ENCODE results near the gene AHCTF1.

The AHCTF1 gene

DNA sequence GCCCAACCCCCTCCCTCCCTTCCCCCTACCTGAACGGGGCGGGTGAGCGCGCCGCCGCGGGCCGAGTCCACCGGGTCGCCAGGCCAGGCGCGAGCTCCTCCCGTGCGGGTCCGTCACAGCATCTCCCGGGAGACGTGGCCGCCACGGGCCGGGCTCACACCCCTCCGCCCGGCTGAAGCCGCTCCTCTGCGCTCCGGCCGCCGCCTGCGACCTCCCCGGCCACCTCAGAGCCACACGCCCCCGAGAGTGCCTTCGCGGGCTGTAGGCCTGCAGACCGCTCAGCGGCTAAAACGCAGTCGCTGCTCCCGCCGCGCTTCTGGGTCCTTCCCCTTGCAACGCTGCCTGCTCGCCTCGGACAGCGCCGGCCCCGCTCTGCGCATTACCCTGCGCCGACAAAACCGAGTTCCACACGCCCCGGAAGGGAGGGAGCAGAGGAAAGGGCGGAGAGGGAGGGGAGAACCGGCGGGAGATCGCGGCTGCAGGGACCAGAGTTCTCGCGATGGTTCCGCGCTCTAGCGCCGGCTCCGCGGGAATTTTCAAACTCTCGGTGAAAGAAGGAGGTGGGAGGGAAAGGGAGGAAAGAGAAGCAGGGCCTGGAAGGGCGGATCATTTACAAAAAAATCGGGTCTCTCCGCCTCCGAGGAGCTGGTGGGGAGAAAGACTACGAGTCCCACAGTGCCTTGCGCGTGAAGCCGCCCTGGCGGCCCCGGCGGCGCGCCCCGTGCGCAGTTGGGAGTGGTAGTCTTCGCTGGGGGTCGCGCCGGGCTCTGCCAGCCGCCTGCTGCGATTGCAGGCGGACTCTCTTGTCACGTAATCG, at the start of gene AHCTF1:
Gene AHCTF1, minus strand, starts transcription at position 400 of the 817 bp plus-strand sequence. CDS start 13,578 bp downstream, outside the sequence.
- Histone ChIP-seq H3K4me1 (peaks cover 23% of the 10 kb centered on the region), H3K4me2 (peak within 1 kb of the TSS; percentile 90), H3K27ac (peak within 1 kb of the TSS; percentile 95)

GRCh38 chr1:246978785-246979184, 47.0 kb upstream of the AHCTF1 start:
- H3K9me3 ChIP-seq, result peaks cover 100% of the 10 kb centered on the region
- H4K20me1 ChIP-seq, result no peaks in the 10 kb centered on the region
- no peak for TF ChIP-seq Cebpa-rat (IDR thresholded peaks at IDR 0.05)
- peak overlapping the region; percentile 8; the same call in 1 of the 2 replicates for H3K4me3 ChIP-seq
- no peaks in the 10 kb centered on the region for H3K27me3 ChIP-seq
- no peak overlapping the region for H3K9ac ChIP-seq
- no peak overlapping the region for H3K27ac ChIP-seq
- H3K36me3 ChIP-seq, result peaks cover 93% of the 10 kb centered on the region
- H3K4me2 ChIP-seq, result no peak overlapping the region
- H3K4me1 ChIP-seq, result no peaks in the 10 kb centered on the region

More for the DNA sequence above, at the start of gene AHCTF1:
- H3K9ac ChIP-seq, result peak within 1 kb of the TSS; percentile 98
- H4K20me1 ChIP-seq, result peaks cover 31% of the 10 kb centered on the region
- no peaks in the 10 kb centered on the region for H3K27me3 ChIP-seq
- H3K36me3 ChIP-seq, result peaks cover 29% of the 10 kb centered on the region
- TF ChIP-seq Cebpa-rat (IDR thresholded peaks at IDR 0.05), result no peak
- peak within 1 kb of the TSS; percentile 93 for H3K4me3 ChIP-seq
- H3K9me3 ChIP-seq, result peaks cover 28% of the 10 kb centered on the region

GRCh38 chr1:246978281-246978680, 46.5 kb upstream of the AHCTF1 start:
- H3K27me3 ChIP-seq, result no peaks in the 10 kb centered on the region
- peaks cover 93% of the 10 kb centered on the region for H3K36me3 ChIP-seq
- no peaks in the 10 kb centered on the region for H4K20me1 ChIP-seq
- peaks cover 100% of the 10 kb centered on the region for H3K9me3 ChIP-seq
- no peaks in the 10 kb centered on the region for H3K4me1 ChIP-seq
- no peak overlapping the region for H3K9ac ChIP-seq
- no peak overlapping the region for H3K27ac ChIP-seq
- TF ChIP-seq Cebpa-rat (IDR thresholded peaks at IDR 0.05), result no peak
- no peak overlapping the region for H3K4me2 ChIP-seq
- H3K4me3 ChIP-seq, result no peak overlapping the region

- Histone ChIP-seq H3K36me3 (peaks cover 92% of the 10 kb centered on the region), H3K9ac (no peak overlapping the region), H4K20me1 (no peaks in the 10 kb centered on the region), H3K27ac (no peak overlapping the region), H3K4me1 (no peaks in the 10 kb centered on the region), H3K4me3 (no peak overlapping the region), H3K27me3 (0 out of 2 replicates have a peak, but pooled peaks cover 3% of the 10 kb centered on the region), H3K9me3 (peaks cover 100% of the 10 kb centered on the region), H3K4me2 (no peak overlapping the region)
- no peak for TF ChIP-seq Cebpa-rat (IDR thresholded peaks at IDR 0.05)
Observed at GRCh38 chr1:246971969-246972368, 40.2 kb upstream of the AHCTF1 start.

- Histone ChIP-seq H3K9me3 (peaks cover 100% of the 10 kb centered on the region), H3K4me2 (no peak overlapping the region), H3K27me3 (0 out of 2 replicates have a peak, but pooled peaks cover 3% of the 10 kb centered on the region), H4K20me1 (no peaks in the 10 kb centered on the region), H3K9ac (no peak overlapping the region), H3K27ac (no peak overlapping the region), H3K4me3 (no peak overlapping the region), H3K36me3 (peaks cover 98% of the 10 kb centered on the region), H3K4me1 (no peaks in the 10 kb centered on the region)
- no peak for TF ChIP-seq Cebpa-rat (IDR thresholded peaks at IDR 0.05)
Observed at GRCh38 chr1:246971090-246971721, 39.5 kb upstream of the AHCTF1 start.

DNA sequence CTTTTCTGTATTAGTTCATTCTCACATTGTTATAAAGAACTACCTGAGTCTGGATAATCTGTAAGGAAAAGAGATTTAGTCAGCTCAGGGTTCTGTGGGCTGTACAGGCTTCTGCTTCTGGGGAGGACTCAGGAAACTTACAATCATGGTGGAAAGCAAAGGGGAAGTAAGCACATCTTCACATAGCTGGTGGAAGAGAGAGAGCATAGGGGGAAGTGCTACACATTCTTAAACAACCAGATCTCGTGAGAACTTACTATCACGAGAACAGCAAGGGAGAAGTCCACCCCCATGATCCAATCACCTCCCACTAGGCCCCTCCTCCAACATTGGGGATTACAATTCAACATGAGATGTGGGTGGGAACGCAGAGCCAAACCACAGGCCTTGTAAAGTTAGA, 37.9 kb upstream of the AHCTF1 start:
- Histone ChIP-seq H3K27me3 (0 out of 2 replicates have a peak, but pooled peaks cover 3% of the 10 kb centered on the region), H3K4me3 (no peak overlapping the region), H3K4me2 (no peak overlapping the region), H3K27ac (no peak overlapping the region), H3K4me1 (no peaks in the 10 kb centered on the region), H4K20me1 (no peaks in the 10 kb centered on the region), H3K9me3 (peaks cover 100% of the 10 kb centered on the region), H3K9ac (no peak overlapping the region), H3K36me3 (peaks cover 98% of the 10 kb centered on the region)
- TF ChIP-seq Cebpa-rat (IDR thresholded peaks at IDR 0.05), result no peak

GRCh38 chr1:246966502-246966901, 34.8 kb upstream of the AHCTF1 start:
- Histone ChIP-seq H3K27ac (no peak overlapping the region), H3K27me3 (0 out of 2 replicates have a peak, but pooled peaks cover 3% of the 10 kb centered on the region), H4K20me1 (no peaks in the 10 kb centered on the region), H3K9ac (no peak overlapping the region), H3K4me1 (no peaks in the 10 kb centered on the region), H3K9me3 (peaks cover 87% of the 10 kb centered on the region), H3K4me3 (no peak overlapping the region), H3K36me3 (peaks cover 88% of the 10 kb centered on the region), H3K4me2 (no peak overlapping the region)
- no peak for TF ChIP-seq Cebpa-rat (IDR thresholded peaks at IDR 0.05)

DNA sequence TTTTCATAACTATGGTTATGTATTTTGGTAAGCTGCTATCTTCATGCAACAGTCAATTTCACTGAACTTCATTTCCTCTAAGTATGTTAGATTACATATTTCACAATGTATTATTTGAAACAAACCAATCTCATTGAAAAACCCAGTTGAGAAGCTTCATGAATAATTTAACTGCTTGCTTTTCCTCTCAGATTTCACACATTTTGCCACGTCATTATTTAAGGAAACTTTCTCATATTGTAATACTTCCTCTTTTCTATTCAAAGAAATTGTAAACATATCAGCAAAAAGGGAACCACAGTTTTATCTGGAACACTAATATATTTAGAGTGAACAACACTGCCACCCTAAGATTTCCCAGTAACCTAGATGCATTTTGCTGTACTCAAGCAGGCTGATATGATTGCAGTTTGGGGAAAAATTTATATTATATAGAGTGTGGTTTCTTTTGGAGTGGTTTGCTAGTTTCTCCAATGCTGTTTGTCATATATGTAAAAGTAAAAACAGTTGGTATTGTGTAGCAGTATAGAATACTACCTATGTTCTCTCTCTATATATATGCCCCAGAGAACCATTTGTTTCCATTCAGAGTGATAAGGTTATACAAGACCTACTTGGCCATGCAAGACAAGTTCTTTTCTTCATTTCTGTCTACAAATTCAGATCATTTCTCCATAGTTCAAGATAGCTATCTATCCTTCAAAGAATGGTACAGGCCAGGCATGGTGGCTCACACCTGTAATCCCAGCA, 28.4 kb upstream of the AHCTF1 start:
- no peaks in the 10 kb centered on the region for H4K20me1 ChIP-seq

DNA sequence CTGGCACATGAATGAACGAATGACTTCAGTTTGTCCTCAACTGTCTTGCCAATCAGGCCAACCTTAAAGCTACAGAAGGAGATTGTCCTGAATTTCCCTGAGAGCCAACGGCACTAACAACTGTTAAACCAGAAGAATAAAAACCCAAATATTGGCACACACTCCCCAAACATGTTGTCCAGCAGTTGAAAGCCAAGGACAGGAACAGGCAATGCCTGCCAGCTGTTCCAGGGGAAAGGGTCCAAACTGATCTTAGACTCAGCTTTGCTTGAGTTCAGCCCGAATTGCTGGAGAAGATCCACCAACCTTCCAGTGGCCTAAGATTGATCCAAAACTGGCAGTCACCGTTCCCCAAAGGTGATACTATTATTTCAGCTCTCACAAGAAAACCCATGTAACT, 22.4 kb upstream of the AHCTF1 start:
- H3K9me3 ChIP-seq, result peaks cover 23% of the 10 kb centered on the region
- no peaks in the 10 kb centered on the region for H3K27me3 ChIP-seq
- H3K4me3 ChIP-seq, result no peak overlapping the region
- H3K4me2 ChIP-seq, result no peak overlapping the region
- H3K27ac ChIP-seq, result no peak overlapping the region
- TF ChIP-seq Cebpa-rat (IDR thresholded peaks at IDR 0.05), result no peak
- H3K36me3 ChIP-seq, result peaks cover 52% of the 10 kb centered on the region
- no peaks in the 10 kb centered on the region for H4K20me1 ChIP-seq
- no peak overlapping the region for H3K9ac ChIP-seq
- H3K4me1 ChIP-seq, result peaks cover 12% of the 10 kb centered on the region

More for the DNA sequence above, 28.4 kb upstream of the AHCTF1 start:
- Histone ChIP-seq H3K4me3 (no peak overlapping the region), H3K4me2 (peak overlapping the region; percentile 50), H3K4me1 (peaks cover 13% of the 10 kb centered on the region), H3K27ac (peak overlapping the region; percentile 42; the same call in 1 of the 2 replicates), H3K9ac (no peak overlapping the region), H3K27me3 (no peaks in the 10 kb centered on the region), H3K36me3 (peaks cover 56% of the 10 kb centered on the region), H3K9me3 (peaks cover 40% of the 10 kb centered on the region)
- TF ChIP-seq Cebpa-rat (IDR thresholded peaks at IDR 0.05), result no peak

Data from BLaER1 (cell line).